ENCODE measurements around the gene KLHDC3. TPM values are rescaled to one million over a fixed set of nuclear protein-coding genes. Genes with fewer than 3 reads are reported as not detected.

Gene KLHDC3
- total and polyA plus RNA-seq, 2 donors (not counting 3 experiments of a cell fraction or from before 2014, with no cell fraction given) = 84.8 to 120 TPM

DNA sequence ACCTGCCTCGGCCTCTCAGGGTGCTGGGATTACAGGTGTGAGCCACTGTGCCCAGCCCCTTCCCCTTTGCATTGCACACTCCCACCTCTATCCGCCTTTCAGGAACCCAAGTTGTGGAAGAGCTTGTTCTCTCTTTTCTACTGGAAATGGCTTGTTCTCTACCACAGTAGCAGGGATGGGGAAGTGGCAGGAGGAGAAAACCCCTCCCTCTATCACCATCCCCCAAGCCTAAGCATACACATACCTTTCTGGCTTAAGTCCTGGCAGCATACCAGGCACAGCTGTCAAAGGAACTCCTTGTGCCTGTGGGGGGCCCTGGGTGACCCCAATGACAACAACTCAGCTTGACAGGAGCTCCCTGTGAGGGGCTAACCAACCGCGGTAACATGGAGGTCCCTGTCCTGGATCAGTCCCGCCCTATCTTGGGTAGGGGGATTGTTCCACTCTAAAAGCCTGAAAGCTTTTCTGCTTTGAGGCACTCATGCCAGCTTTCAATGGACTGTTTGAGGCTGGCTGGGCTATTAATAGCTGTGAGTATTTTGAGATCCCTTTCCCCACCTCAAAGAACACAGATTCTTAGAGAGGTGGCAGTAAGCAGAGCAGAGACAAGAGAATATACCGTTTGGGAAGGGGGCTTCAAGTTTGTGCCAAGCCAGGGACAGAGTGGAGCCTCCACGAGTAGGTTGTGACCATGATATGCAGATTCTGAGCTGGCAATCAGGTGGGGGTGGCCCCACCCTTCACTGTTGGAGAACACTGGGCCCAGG is 2.3 kb downstream of the KLHDC3 start:
- DNase-seq (ENCODE audit: low read depth, low spot score) = no peak
- FAIRE-seq = no peak
- Histone ChIP-seq H3K9me3 (replicated peaks; ENCODE audit: control insufficient read depth, insufficient read depth, low read length) (no peaks in the 10 kb centered on the region), H3K79me2 (ENCODE audit: control insufficient read depth, insufficient read depth, low read length) (peaks cover 34% of the 10 kb centered on the region), H3K9me1 (replicated peaks; ENCODE audit: control insufficient read depth, extremely low read depth, insufficient read depth, low read length) (no peaks in the 10 kb centered on the region), H3K4me3 (replicated peaks in 1 of 3; ENCODE audit: insufficient read depth in 1 of 3, low read depth in 1 of 3, low read length in 3 of 3) (no peak overlapping the region), H3K27me3 (ENCODE audit: control insufficient read depth in 2 of 2, insufficient read depth in 2 of 2, low read length in 2 of 2) (no peaks in the 10 kb centered on the region), H3K27ac (ENCODE audit: insufficient read depth, low read depth, low read length) (no peak overlapping the region), H3K4me2 (ENCODE audit: insufficient read depth, low read length) (no peak overlapping the region), H3K4me1 (ENCODE audit: control insufficient read depth, extremely low read depth, insufficient read depth, low read length) (peaks cover 17% of the 10 kb centered on the region), H3K36me3 (ENCODE audit: control insufficient read depth in 2 of 2, extremely low read depth in 1 of 2, insufficient read depth in 2 of 2, low read length in 2 of 2) (peaks cover under 1 to 22% of the 10 kb centered on the region in 2 experiments), H4K20me1 (replicated peaks; ENCODE audit: control insufficient read depth, extremely low read depth, insufficient read depth, low read length) (no peaks in the 10 kb centered on the region), H3K9ac (replicated peaks; ENCODE audit: extremely low read depth, insufficient read depth, low read length) (no peak overlapping the region), H2AFZ (ENCODE audit: low read depth, low read length) (no peak overlapping the region)
- dilution Hi-C loops (cut with MboI; ENCODE audit: extremely low pct_ligation_motif_present, low sequenced_read_pairs) (no loop called here), intact Hi-C loops (cut with micrococcal nuclease) (no loop called here)
- no TSS peak for BruUV-seq (replicated peaks)
- POLR2A ChIA-PET = no interaction called here
- no peak for TF ChIP-seq POLR2A (IDR thresholded peaks at IDR 0.05; ENCODE audit: low read depth, low read length)
- no peak for TF ChIP-seq JUN (IDR thresholded peaks at IDR 0.05; ENCODE audit: borderline replicate concordance, insufficient read depth, insufficient read length, low read depth)
- TF ChIP-seq FOS (IDR thresholded peaks at IDR 0.05; ENCODE audit: borderline replicate concordance, insufficient read depth, low read length) = no peak
- TF ChIP-seq EZH2 (IDR thresholded peaks at IDR 0.05; ENCODE audit: borderline replicate concordance, low read depth, low read length, severe bottlenecking) = no peak
- TF ChIP-seq GATA2 (IDR thresholded peaks at IDR 0.05; ENCODE audit: insufficient read depth, insufficient read length, low read depth, low read length) = no peak
- CTCF ChIA-PET = interaction anchor here (0.7 kb wide), 1 partner anchor 127 kb away, joined by 3 read pairs; no protein-coding TSS in a partner anchor

DNA sequence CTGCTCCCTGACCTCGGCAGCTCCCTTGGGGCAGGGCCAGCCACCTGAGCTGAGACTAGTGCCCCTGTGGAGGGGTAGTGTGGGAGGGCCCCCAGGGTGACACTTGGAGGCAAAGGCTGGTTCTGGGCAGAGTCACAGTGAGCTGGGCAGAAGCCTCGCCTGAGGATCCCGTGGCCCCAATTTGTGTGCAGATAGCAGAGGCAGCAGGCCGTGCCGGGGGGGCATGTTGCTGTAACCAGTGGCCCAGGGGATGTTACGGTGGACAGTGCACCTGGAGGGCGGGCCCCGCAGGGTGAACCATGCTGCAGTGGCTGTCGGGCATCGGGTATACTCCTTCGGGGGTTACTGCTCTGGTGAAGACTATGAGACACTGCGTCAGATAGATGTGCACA is 2.9 kb downstream of the KLHDC3 start:
- Histone ChIP-seq H3K27me3 (ENCODE audit: control insufficient read depth in 2 of 2, insufficient read depth in 2 of 2, low read length in 2 of 2) (no peaks in the 10 kb centered on the region), H4K20me1 (replicated peaks; ENCODE audit: control insufficient read depth, extremely low read depth, insufficient read depth, low read length) (no peaks in the 10 kb centered on the region), H3K36me3 (ENCODE audit: control insufficient read depth in 2 of 2, extremely low read depth in 1 of 2, insufficient read depth in 2 of 2, low read length in 2 of 2) (peaks cover 0 to 17% of the 10 kb centered on the region in 2 experiments), H3K4me1 (ENCODE audit: control insufficient read depth, extremely low read depth, insufficient read depth, low read length) (peaks cover 17% of the 10 kb centered on the region), H2AFZ (ENCODE audit: low read depth, low read length) (no peak overlapping the region), H3K9ac (replicated peaks; ENCODE audit: extremely low read depth, insufficient read depth, low read length) (no peak overlapping the region), H3K9me1 (replicated peaks; ENCODE audit: control insufficient read depth, extremely low read depth, insufficient read depth, low read length) (no peaks in the 10 kb centered on the region), H3K4me3 (replicated peaks in 1 of 3; ENCODE audit: insufficient read depth in 1 of 3, low read depth in 1 of 3, low read length in 3 of 3) (no peak overlapping the region), H3K9me3 (replicated peaks; ENCODE audit: control insufficient read depth, insufficient read depth, low read length) (no peaks in the 10 kb centered on the region), H3K4me2 (ENCODE audit: insufficient read depth, low read length) (no peak overlapping the region), H3K27ac (ENCODE audit: insufficient read depth, low read depth, low read length) (no peak overlapping the region), H3K79me2 (ENCODE audit: control insufficient read depth, insufficient read depth, low read length) (peaks cover 37% of the 10 kb centered on the region)
- TF ChIP-seq EZH2 (IDR thresholded peaks at IDR 0.05; ENCODE audit: borderline replicate concordance, low read depth, low read length, severe bottlenecking) (no peak), MYC (IDR thresholded peaks at IDR 0.05; ENCODE audit: low read depth, low read length) (no peak), POLR2A (IDR thresholded peaks at IDR 0.05; ENCODE audit: low read depth, low read length) (no peak), POLR2AphosphoS5 (IDR thresholded peaks at IDR 0.05; ENCODE audit: insufficient read depth, low read depth, low read length) (no peak), JUN (IDR thresholded peaks at IDR 0.05; ENCODE audit: borderline replicate concordance, insufficient read depth, insufficient read length, low read depth) (no peak), GATA2 (IDR thresholded peaks at IDR 0.05; ENCODE audit: insufficient read depth, insufficient read length, low read depth, low read length) (no peak), FOS (IDR thresholded peaks at IDR 0.05; ENCODE audit: borderline replicate concordance, insufficient read depth, low read length) (no peak)
- TF ChIP-seq, protein P1, sequence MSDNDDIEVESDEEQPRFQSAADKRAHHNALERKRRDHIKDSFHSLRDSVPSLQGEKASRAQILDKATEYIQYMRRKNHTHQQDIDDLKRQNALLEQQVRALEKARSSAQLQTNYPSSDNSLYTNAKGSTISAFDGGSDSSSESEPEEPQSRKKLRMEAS (IDR thresholded peaks at IDR 0.05; ENCODE audit: insufficient read depth, insufficient read length) = no peak
- TF ChIP-seq, protein P2, sequence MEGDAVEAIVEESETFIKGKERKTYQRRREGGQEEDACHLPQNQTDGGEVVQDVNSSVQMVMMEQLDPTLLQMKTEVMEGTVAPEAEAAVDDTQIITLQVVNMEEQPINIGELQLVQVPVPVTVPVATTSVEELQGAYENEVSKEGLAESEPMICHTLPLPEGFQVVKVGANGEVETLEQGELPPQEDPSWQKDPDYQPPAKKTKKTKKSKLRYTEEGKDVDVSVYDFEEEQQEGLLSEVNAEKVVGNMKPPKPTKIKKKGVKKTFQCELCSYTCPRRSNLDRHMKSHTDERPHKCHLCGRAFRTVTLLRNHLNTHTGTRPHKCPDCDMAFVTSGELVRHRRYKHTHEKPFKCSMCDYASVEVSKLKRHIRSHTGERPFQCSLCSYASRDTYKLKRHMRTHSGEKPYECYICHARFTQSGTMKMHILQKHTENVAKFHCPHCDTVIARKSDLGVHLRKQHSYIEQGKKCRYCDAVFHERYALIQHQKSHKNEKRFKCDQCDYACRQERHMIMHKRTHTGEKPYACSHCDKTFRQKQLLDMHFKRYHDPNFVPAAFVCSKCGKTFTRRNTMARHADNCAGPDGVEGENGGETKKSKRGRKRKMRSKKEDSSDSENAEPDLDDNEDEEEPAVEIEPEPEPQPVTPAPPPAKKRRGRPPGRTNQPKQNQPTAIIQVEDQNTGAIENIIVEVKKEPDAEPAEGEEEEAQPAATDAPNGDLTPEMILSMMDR (IDR thresholded peaks at IDR 0.05; ENCODE audit: extremely low read depth in 1 of 2, insufficient read depth in 1 of 2, low read depth in 1 of 2, low read length in 2 of 2) = no peak
- ChIA-PET POLR2A (no interaction called here), CTCF (no interaction called here)
- intact Hi-C loops (cut with micrococcal nuclease) (no loop called here), dilution Hi-C loops (cut with MboI; ENCODE audit: extremely low pct_ligation_motif_present, low sequenced_read_pairs) (no loop called here)
- no peak for DNase-seq (ENCODE audit: low read depth, low spot score)
- no peak for FAIRE-seq
- no TSS peak for BruUV-seq (replicated peaks)
